CD4-positive, alpha-beta T cell (primary cell): Measurements from ENCODE around the gene GNPTAB. TPM values are rescaled to one million over a fixed set of nuclear protein-coding genes. Genes with fewer than 3 reads are reported as not detected.

ENCODE experiments used
- ATAC-seq: fragments of 200-7000 bp; cut with Tn5 transposase; one replicate; pipeline ENCODE4 v1.10.0; 2022; ENCODE audit warnings: mild to moderate bottlenecking; ENCODE audit not compliant: poor library complexity
- CTCF ChIA-PET: fragments of 350-600 bp; sonication (Branson Sonifier 250); formaldehyde crosslinking; loops from one replicate; lab custom pipeline; 2021; ENCODE audit warnings: antibody characterized with exemption, inconsistent platforms; lab: Charles Lee
- POLR2A ChIA-PET: fragments of 350-600 bp; sonication (Branson Sonifier 250); formaldehyde crosslinking; loops from one replicate; lab custom pipeline; 2021; ENCODE audit warnings: antibody characterized with exemption, inconsistent platforms; lab: Charles Lee
- DNase-seq, 14 experiments: peaks; one replicate each; pipeline ENCODE4 v3.0.0-alpha.2; 2013 to 2020; ENCODE audit warnings: mixed read lengths in 2 of 14
- H3K27ac ChIP-seq, 2 donors: one replicate each; pipeline versions ENCODE4 v1.5.1 to v1.7.0; 2013; ENCODE audit warnings: low read length in 2 of 2, low read depth in 1 of 2, mild to moderate bottlenecking in 1 of 2
- H3K27me3 ChIP-seq, 2 experiments: 1 replicate in 1 of 2; 2 replicates in 1 of 2; pipeline versions ENCODE4 v1.6.1 to v1.7.0; 2013; ENCODE audit warnings: low read length in 2 of 2, control low read depth in 1 of 2, mild to moderate bottlenecking in 1 of 2, moderate library complexity in 1 of 2; ENCODE audit not compliant: insufficient read depth in 2 of 2, control insufficient read depth in 1 of 2
- H3K36me3 ChIP-seq: one replicate; pipeline ENCODE4 v1.6.1; 2013; ENCODE audit warnings: low read length, control low read depth; ENCODE audit not compliant: insufficient read depth
- H3K4me1 ChIP-seq: one replicate; pipeline ENCODE4 v1.6.1; 2013; ENCODE audit warnings: low read length, control low read depth; ENCODE audit not compliant: insufficient read depth
- H3K4me3 ChIP-seq: one replicate; pipeline ENCODE4 v1.5.1; 2013; ENCODE audit warnings: mild to moderate bottlenecking, low read length, moderate library complexity
- H3K9me3 ChIP-seq, 2 experiments: 1 replicate in 1 of 2; 2 replicates in 1 of 2; pipeline versions ENCODE4 v1.6.1 to v1.7.0; 2013; ENCODE audit warnings: low read length in 2 of 2, mild to moderate bottlenecking in 2 of 2, control low read depth in 1 of 2, moderate library complexity in 1 of 2; ENCODE audit not compliant: control insufficient read depth in 1 of 2, insufficient read depth in 1 of 2
- H3K27ac Mint-ChIP-seq: one replicate; pipeline ENCODE4 v1.8.0; 2020; ENCODE audit warnings: mixed read lengths
- H3K27me3 Mint-ChIP-seq: one replicate; pipeline ENCODE4 v1.8.0; 2021; ENCODE audit warnings: mixed read lengths
- H3K36me3 Mint-ChIP-seq: one replicate; pipeline ENCODE4 v1.8.0; 2021; ENCODE audit warnings: low read depth, mixed read lengths
- H3K4me1 Mint-ChIP-seq: one replicate; pipeline ENCODE4 v1.8.0; 2021; ENCODE audit warnings: low read depth, mixed read lengths
- H3K4me3 Mint-ChIP-seq: one replicate; pipeline ENCODE4 v1.8.0; 2020; ENCODE audit warnings: mild to moderate bottlenecking, mixed read lengths
- H3K9me3 Mint-ChIP-seq: one replicate; pipeline ENCODE4 v1.8.0; 2020; ENCODE audit warnings: mixed read lengths
- intact Hi-C, 2 experiments: fragments of 100-400 bp; cut with DNase I in 1 of 2; cut with micrococcal nuclease in 1 of 2; formaldehyde crosslinking; loops; one replicate each; pipeline versions ENCODE4 v1.15.1 to v1.9.0; 2023 to 2025; cut with DNase I, micrococcal nuclease
- total RNA-seq, 174 experiments: library from RNA in 2 of 174; stranded (reverse) in 2 of 174; gene quantifications; one replicate each; pipeline ENCODE4 v1.2.3 and lab custom pipeline; 2021 to 2026
- TF ChIP-seq, protein P1 (sequence below): fragments of 200-600 bp; IDR thresholded peaks from one replicate; pipeline ENCODE4 v1.8.0; 2022; ENCODE audit warnings: antibody characterized with exemption, mild to moderate bottlenecking

Gene GNPTAB
- total RNA-seq, 2 experiments from 2014 or later: 38.2 to 43.8 TPM

- no peak overlapping the region for H3K27ac ChIP-seq
- no peak overlapping the region for H3K4me3 ChIP-seq
- TF ChIP-seq, protein P1, sequence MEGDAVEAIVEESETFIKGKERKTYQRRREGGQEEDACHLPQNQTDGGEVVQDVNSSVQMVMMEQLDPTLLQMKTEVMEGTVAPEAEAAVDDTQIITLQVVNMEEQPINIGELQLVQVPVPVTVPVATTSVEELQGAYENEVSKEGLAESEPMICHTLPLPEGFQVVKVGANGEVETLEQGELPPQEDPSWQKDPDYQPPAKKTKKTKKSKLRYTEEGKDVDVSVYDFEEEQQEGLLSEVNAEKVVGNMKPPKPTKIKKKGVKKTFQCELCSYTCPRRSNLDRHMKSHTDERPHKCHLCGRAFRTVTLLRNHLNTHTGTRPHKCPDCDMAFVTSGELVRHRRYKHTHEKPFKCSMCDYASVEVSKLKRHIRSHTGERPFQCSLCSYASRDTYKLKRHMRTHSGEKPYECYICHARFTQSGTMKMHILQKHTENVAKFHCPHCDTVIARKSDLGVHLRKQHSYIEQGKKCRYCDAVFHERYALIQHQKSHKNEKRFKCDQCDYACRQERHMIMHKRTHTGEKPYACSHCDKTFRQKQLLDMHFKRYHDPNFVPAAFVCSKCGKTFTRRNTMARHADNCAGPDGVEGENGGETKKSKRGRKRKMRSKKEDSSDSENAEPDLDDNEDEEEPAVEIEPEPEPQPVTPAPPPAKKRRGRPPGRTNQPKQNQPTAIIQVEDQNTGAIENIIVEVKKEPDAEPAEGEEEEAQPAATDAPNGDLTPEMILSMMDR: no peak
- Mint-ChIP-seq H3K27ac (no peak overlapping the region), H3K36me3 (no peaks in the 10 kb centered on the region), H3K4me1 (peaks cover 12% of the 10 kb centered on the region), H3K27me3 (no peaks in the 10 kb centered on the region), H3K9me3 (no peaks in the 10 kb centered on the region), H3K4me3 (no peak overlapping the region)
- no peak for DNase-seq
- no peak for ATAC-seq
- peaks cover 2% of the 10 kb centered on the region for H3K36me3 ChIP-seq
- intact Hi-C loops: no loop called here
- peaks cover 7% of the 10 kb centered on the region for H3K4me1 ChIP-seq
- ChIA-PET CTCF (no interaction called here), POLR2A (no interaction called here)
- no peaks in the 10 kb centered on the region for H3K9me3 ChIP-seq
- H3K27me3 ChIP-seq: no peaks in the 10 kb centered on the region
Measured at GRCh38 chr12:101707131-101707782, 123.5 kb downstream of the GNPTAB start.

DNA sequence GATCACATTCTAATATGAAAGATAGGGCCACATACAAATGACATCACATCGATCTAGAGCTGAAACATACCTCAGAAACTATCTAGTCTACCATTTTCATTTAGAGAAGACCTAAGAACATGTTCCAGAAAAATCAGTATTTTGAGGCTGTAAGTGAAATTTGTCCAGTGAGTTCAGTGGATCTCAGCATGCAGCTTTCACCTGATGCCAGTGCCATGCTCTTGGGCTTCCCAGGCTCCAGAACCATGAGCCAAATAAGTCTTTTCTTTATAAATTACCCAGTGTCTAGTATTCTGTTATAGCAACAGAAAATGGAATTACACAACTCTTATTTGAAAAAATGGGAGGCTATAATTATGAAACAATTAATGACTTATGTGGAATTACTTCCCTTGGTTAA lies 124.4 kb downstream of the GNPTAB start:
- ChIA-PET POLR2A (no interaction called here), CTCF (interaction anchor here (0.9 kb wide), 1 partner anchor 18 kb away, joined by 5 read pairs; no protein-coding TSS in a partner anchor)
- peaks cover 7% of the 10 kb centered on the region for H3K4me1 ChIP-seq
- DNase-seq (no peak), ATAC-seq (no peak)
- intact Hi-C loops: loop anchor here in 1 of 2 experiments (1.0 kb wide), 1 partner anchor 20 kb away; no protein-coding TSS in a partner anchor
- no peaks in the 10 kb centered on the region for H3K27me3 ChIP-seq
- no peak overlapping the region for H3K4me3 ChIP-seq
- H3K36me3 ChIP-seq: peaks cover 2% of the 10 kb centered on the region
- H3K9me3 Mint-ChIP-seq: no peaks in the 10 kb centered on the region
- H3K27ac Mint-ChIP-seq: no peak overlapping the region
- no peak overlapping the region for H3K27ac ChIP-seq
- H3K27me3 Mint-ChIP-seq: no peaks in the 10 kb centered on the region
- no peak overlapping the region for H3K4me3 Mint-ChIP-seq
- no peaks in the 10 kb centered on the region for H3K36me3 Mint-ChIP-seq
- TF ChIP-seq, protein P1: no peak
- peaks cover 20% of the 10 kb centered on the region for H3K4me1 Mint-ChIP-seq
- H3K9me3 ChIP-seq: no peaks in the 10 kb centered on the region

- Mint-ChIP-seq H3K4me3 (no peak overlapping the region), H3K4me1 (peaks cover 35% of the 10 kb centered on the region), H3K9me3 (no peaks in the 10 kb centered on the region), H3K27me3 (no peaks in the 10 kb centered on the region), H3K36me3 (peaks cover 1% of the 10 kb centered on the region), H3K27ac (no peak overlapping the region)
- ChIA-PET POLR2A (no interaction called here), CTCF (interaction anchor here (1.0 kb wide), 1 partner anchor 18 kb away, joined by 3 read pairs; no protein-coding TSS in a partner anchor)
- Histone ChIP-seq H3K36me3 (no peaks in the 10 kb centered on the region), H3K27ac (no peak overlapping the region), H3K27me3 (no peaks in the 10 kb centered on the region), H3K4me3 (no peak overlapping the region), H3K9me3 (no peaks in the 10 kb centered on the region), H3K4me1 (peaks cover 7% of the 10 kb centered on the region)
- ATAC-seq (no peak), DNase-seq (no peak)
- intact Hi-C loops: no loop called here
- TF ChIP-seq, protein P1: no peak
Measured at GRCh38 chr12:101703487-101703886, 127.3 kb downstream of the GNPTAB start.
